ENCODE data around the gene MYO1C.

The MYO1C gene

GRCh38 chr17:1496869-1497268 is 4.4 kb upstream of the MYO1C start:
- DNase-seq (ENCODE audit: extremely low read depth, low read depth) = no peak
- H3K4me3 ChIP-seq (replicated peaks; ENCODE audit: low read depth, low read length) = no peak overlapping the region
- TF ChIP-seq CTCF (IDR thresholded peaks at IDR 0.05; ENCODE audit: low read depth, low read length, missing control alignments) = no peak

- H3K4me3 ChIP-seq (replicated peaks; ENCODE audit: low read depth, low read length) = no peak overlapping the region
- no peak for TF ChIP-seq CTCF (IDR thresholded peaks at IDR 0.05; ENCODE audit: low read depth, low read length, missing control alignments)
- no peak for DNase-seq (ENCODE audit: extremely low read depth, low read depth)
Measured at GRCh38 chr17:1495265-1495989, 2.9 kb upstream of the MYO1C start.

GRCh38 chr17:1494736-1495253 is 2.3 kb upstream of the MYO1C start:
- no peak for DNase-seq (ENCODE audit: extremely low read depth, low read depth)
- H3K4me3 ChIP-seq (replicated peaks; ENCODE audit: low read depth, low read length) = no peak overlapping the region
- no peak for TF ChIP-seq CTCF (IDR thresholded peaks at IDR 0.05; ENCODE audit: low read depth, low read length, missing control alignments)

- no peak for DNase-seq (ENCODE audit: extremely low read depth, low read depth)
- no peak for TF ChIP-seq CTCF (IDR thresholded peaks at IDR 0.05; ENCODE audit: low read depth, low read length, missing control alignments)
- no peak overlapping the region for H3K4me3 ChIP-seq (replicated peaks; ENCODE audit: low read depth, low read length)
Measured at GRCh38 chr17:1494203-1494602, 1.7 kb upstream of the MYO1C start.

GRCh38 chr17:1493291-1493980 is 950 bp upstream of the MYO1C start:
- DNase-seq (ENCODE audit: extremely low read depth, low read depth) = no peak
- H3K4me3 ChIP-seq (replicated peaks; ENCODE audit: low read depth, low read length) = no peak overlapping the region
- TF ChIP-seq CTCF (IDR thresholded peaks at IDR 0.05; ENCODE audit: low read depth, low read length, missing control alignments) = no peak

- TF ChIP-seq CTCF (IDR thresholded peaks at IDR 0.05; ENCODE audit: low read depth, low read length, missing control alignments) = no peak
- no peak for DNase-seq (ENCODE audit: extremely low read depth, low read depth)
- H3K4me3 ChIP-seq (replicated peaks; ENCODE audit: low read depth, low read length) = peak overlapping the region; percentile 71
Measured at GRCh38 chr17:1491443-1492248, 840 bp downstream of the MYO1C start.

Measured in HFF-Myc (cell line).